Glomerular visceral epithelial cell (primary cell): ENCODE measurements around the gene LAGE3.

ENCODE experiments used
- DNase-seq: peaks from one replicate; pipeline ENCODE4 v3.0.0-alpha.2; 2016; ENCODE audit errors: extremely low spot score

LAGE3 gene

GRCh38 chrX:154478728-154479622 is at the start of gene LAGE3:
Gene LAGE3, minus strand, starts transcription at chrX:154479281. Its CDS starts 366 bp downstream, at chrX:154478915.
- DNase-seq: peak; percentile 89

- peak; percentile 74 for DNase-seq
Observed at GRCh38 chrX:154526901-154527675, 48.0 kb upstream of the LAGE3 start.

- no peak for DNase-seq
Observed at GRCh38 chrX:154525606-154526490, 46.8 kb upstream of the LAGE3 start.

- DNase-seq: no peak
Observed at GRCh38 chrX:154519389-154519788, 40.3 kb upstream of the LAGE3 start.

GRCh38 chrX:154517101-154517781 is 38.2 kb upstream of the LAGE3 start:
- DNase-seq: no peak

- DNase-seq: no peak
Observed at GRCh38 chrX:154516656-154517100, 37.6 kb upstream of the LAGE3 start.

GRCh38 chrX:154515966-154516655 is 37.0 kb upstream of the LAGE3 start, which contains the start of gene FAM3A:
Gene FAM3A, minus strand, starts transcription at chrX:154516232. Its CDS starts 460 bp downstream, at chrX:154515772.
- peak; percentile 90 for DNase-seq

GRCh38 chrX:154515090-154515965 is 36.2 kb upstream of the LAGE3 start:
- no peak for DNase-seq

GRCh38 chrX:154513716-154514115 is 34.6 kb upstream of the LAGE3 start:
- DNase-seq: no peak

- no peak for DNase-seq
Observed at GRCh38 chrX:154512879-154513553, 33.9 kb upstream of the LAGE3 start.

- no peak for DNase-seq
Observed at GRCh38 chrX:154511761-154512160, 32.7 kb upstream of the LAGE3 start.

GRCh38 chrX:154509455-154509854 is 30.4 kb upstream of the LAGE3 start:
- DNase-seq: no peak

GRCh38 chrX:154508384-154508745 is 29.3 kb upstream of the LAGE3 start:
- DNase-seq: no peak

GRCh38 chrX:154507673-154508383 is 28.7 kb upstream of the LAGE3 start:
- no peak for DNase-seq

- DNase-seq: no peak
Observed at GRCh38 chrX:154506483-154507332, 27.6 kb upstream of the LAGE3 start.

GRCh38 chrX:154505734-154506133 is 26.7 kb upstream of the LAGE3 start:
- no peak for DNase-seq

GRCh38 chrX:154502989-154503388 is 23.9 kb upstream of the LAGE3 start:
- no peak for DNase-seq
